ENCODE measurements around the gene TEX26. TPM values are rescaled to one million over a fixed set of nuclear protein-coding genes. Genes with fewer than 3 reads are reported as not detected.

The TEX26 gene
- total RNA-seq, 1 donor from 2014 or later: not detected

- DNase-seq (ENCODE audit: missing footprints) (no peak), ATAC-seq (no peak)
- intact Hi-C loops (cut with DNase I): no loop called here
Observed at GRCh38 chr13:31001647-31002046, 69.2 kb downstream of the TEX26 start.

- no peak for ATAC-seq
- no peak for DNase-seq (ENCODE audit: missing footprints)
- intact Hi-C loops (cut with DNase I): no loop called here
Observed at GRCh38 chr13:31005066-31005465, 72.6 kb downstream of the TEX26 start.

DNA sequence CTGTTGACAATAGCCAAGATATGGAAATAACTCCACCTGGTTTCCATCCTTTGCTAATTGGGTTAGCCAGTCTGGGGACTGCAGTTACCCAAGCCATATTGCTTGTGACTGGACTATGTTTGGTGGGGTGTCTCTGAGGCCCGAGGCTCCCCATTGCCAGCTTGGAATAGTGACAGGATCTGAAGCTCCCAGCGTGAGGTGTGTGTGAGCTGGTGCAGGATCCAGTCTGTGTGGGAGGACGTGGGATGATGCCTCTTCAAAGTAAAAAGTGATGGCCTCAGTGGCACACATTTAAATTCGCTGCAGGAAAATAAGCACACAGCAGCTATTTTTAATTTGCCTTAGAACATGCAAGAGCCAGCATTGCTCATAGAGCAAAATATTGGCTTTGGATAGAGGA, 75.0 kb downstream of the TEX26 start:
- ATAC-seq: no peak
- intact Hi-C loops (cut with DNase I): no loop called here
- DNase-seq (ENCODE audit: missing footprints): no peak

GRCh38 chr13:31008400-31009115, 76.1 kb downstream of the TEX26 start:
- ATAC-seq: no peak
- no peak for DNase-seq (ENCODE audit: missing footprints)
- intact Hi-C loops (cut with DNase I): no loop called here

DNA sequence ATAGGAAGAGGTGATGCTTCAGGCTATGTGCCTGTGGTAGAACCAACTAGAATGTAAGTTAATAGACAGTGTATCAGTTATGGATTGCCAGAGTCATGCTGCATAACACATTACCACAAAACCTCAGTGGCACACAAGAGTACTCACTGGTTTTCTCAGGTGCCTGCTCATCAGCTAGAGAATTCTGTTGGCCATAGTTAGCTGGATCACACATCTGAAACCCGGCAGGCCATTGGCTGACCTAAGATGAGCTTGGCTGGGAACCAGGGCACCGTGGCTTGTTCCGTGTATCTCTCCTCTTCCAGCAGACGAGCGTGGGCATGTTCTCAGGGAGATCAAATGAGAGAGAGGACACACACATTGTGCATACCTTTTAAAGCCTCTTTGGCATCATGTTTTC, 76.7 kb downstream of the TEX26 start:
- no peak for ATAC-seq
- DNase-seq (ENCODE audit: missing footprints): no peak
- intact Hi-C loops (cut with DNase I): no loop called here

GRCh38 chr13:31010296-31010695, 77.8 kb downstream of the TEX26 start:
- intact Hi-C loops (cut with DNase I): no loop called here

DNA sequence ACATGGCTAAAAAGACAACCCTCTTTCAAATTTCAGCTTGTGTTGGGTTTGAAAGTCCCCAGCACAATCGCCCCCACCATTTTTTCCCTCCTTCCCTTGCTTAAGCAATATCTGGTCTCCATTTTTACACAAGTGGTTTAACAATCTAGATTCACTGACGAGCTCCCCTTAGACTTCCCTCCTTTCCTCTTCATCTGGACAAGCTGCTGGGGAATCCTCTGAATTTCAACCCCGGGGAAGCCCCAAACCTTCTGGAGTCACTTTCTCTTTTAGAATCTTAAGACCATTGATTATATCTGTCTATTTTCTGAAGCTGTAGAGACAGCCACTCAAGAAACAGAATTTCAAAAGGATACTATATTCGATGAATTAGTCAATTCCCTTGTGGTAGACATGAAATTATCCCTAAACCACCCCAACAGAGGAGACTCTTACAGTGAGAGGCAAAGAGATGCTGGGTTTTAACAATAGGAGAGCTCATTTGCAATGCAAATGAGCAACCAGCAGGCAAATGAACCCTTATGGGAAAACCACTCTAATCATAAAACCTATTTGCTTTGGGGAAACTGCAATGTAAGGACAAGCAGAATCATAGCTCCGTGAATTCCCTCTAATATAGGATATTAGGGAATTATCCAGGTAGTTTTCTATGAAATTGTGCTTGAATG, 78.9 kb downstream of the TEX26 start:
- DNase-seq (ENCODE audit: missing footprints) (no peak), ATAC-seq (no peak)
- intact Hi-C loops (cut with DNase I): no loop called here

More at GRCh38 chr13:31010296-31010695, 77.8 kb downstream of the TEX26 start:
- DNase-seq (ENCODE audit: missing footprints): no peak
- ATAC-seq: no peak

GRCh38 chr13:31011901-31012654, 79.6 kb downstream of the TEX26 start:
- DNase-seq (ENCODE audit: missing footprints) (no peak), ATAC-seq (no peak)
- intact Hi-C loops (cut with DNase I): no loop called here

GRCh38 chr13:31012655-31013024, 80.2 kb downstream of the TEX26 start:
- DNase-seq (ENCODE audit: missing footprints) (no peak), ATAC-seq (no peak)
- intact Hi-C loops (cut with DNase I): no loop called here

DNA sequence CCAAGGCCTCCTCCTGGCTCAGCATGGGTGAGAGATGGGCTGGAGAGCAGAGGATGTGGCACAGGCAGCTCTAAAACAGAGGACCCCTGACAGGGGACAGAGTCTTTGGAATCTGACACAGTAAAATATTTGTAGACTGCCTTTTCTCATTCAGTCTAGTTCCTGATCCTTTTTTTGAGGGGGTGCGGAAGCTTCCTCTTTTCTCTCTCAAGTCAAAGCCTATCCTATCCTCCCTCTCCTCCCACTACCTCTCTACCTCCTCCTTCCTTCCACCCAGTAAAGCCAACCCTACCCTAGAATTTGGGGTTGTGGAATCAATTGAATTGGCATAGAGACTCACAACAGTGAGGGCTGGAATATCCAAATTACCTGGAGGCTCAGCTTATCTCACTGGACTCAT, 82.0 kb downstream of the TEX26 start:
- intact Hi-C loops (cut with DNase I): no loop called here
- DNase-seq (ENCODE audit: missing footprints) (no peak), ATAC-seq (no peak)

- DNase-seq (ENCODE audit: missing footprints): no peak
- ATAC-seq: no peak
- intact Hi-C loops (cut with DNase I): no loop called here
Observed at GRCh38 chr13:31015199-31015598, 82.7 kb downstream of the TEX26 start.

DNA sequence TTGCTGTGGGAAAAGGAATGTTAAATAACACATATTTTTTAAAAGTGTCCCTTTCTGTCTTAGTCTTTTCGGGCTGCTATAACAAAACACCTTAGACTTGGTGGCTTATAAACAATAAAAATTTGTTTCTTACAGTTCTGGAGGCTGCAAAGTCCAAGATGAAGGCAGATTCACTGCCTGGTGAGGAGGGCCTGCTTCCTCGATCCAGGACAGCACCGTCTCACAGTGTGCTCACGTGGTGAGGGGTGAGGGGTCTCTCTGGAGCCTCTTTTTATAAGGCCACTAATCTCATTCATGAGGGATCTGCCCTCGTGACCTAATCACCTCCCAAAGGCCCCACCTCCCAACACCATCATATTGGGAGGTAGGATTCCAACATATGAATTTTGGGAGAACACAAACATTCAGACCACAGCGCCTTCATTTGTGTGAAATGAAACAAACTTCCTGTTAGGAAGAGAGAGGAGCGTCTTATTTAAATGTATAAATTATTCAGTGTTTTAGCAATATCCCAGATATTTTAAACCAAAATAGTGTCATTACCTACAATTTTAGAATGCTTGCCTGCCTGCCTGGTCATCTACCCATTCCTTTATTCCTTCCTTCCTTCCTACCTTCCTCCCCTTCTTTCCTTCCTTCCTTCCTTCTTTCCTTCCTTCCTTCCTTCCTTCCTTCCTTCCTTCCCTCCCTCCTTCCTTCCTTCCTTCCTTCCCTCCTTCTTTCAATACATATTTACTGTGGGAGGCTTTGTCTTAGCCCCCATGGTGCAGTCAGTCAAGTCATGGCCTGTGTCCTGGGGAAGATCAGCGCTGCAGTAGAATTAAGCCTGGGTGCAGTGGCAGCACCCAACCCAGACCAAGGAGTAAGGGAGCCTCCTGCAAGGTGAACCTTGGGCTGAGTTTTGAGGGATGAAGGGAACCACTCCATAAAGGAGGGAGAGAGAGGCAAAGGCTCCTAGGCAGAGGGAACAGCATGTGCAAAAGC, 84.2 kb downstream of the TEX26 start:
- intact Hi-C loops (cut with DNase I): no loop called here
- ATAC-seq: no peak
- no peak for DNase-seq (ENCODE audit: missing footprints)

- DNase-seq (ENCODE audit: missing footprints) (no peak), ATAC-seq (no peak)
- intact Hi-C loops (cut with DNase I): no loop called here
Observed at GRCh38 chr13:31018511-31018910, 86.1 kb downstream of the TEX26 start.

DNA sequence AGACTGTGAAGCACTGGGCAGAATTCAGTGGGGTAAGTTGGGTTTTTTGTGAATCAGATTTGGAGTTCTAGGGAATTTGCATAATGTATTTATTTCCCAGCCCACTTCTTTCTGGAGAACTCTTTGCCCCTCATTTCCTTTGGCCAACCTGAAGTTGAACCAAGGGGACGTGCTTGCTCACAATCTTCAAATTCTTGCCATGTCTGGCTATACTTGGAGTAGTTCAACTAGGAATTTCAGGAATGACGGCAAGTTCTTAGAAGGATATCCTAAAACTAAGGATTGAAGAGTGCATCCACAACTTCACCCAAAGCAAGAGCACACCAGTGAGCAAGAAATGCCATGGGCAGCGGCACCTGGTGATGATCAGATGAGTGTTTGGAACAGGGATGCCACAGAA, 88.5 kb downstream of the TEX26 start:
- ATAC-seq: no peak

DNA sequence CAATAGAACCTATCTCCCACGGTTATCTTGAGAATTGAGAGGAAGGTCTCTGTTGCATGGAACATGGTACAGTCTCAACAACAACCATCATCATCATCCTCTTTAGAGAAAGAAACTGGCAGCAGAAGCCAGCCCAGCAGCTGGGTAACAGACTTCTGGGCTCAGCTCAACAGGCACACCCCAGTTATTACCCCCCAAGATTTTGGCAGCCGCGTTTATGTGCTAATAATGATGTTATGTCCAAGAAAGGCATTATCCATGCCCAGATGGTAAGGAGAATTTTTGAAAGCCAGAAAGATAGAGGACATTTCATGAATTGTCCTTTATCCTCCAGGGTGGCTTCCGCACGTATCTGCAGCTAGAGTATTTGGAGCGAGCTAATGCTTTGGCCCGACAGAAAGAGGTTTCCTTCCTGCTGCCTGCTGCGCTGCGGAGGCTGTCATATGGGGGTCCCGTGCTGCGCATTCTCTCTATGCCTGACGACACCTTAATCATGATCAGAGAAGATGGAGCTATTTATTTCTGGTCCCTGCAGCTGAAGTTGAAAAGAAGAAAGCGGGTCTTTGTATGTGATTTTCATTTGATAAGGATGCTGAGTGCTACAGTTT, 89.9 kb downstream of the TEX26 start:
- intact Hi-C loops (cut with DNase I): no loop called here
- ATAC-seq: no peak
- DNase-seq (ENCODE audit: missing footprints): no peak

More for the DNA sequence above, 88.5 kb downstream of the TEX26 start:
- no peak for DNase-seq (ENCODE audit: missing footprints)
- intact Hi-C loops (cut with DNase I): no loop called here

DNA sequence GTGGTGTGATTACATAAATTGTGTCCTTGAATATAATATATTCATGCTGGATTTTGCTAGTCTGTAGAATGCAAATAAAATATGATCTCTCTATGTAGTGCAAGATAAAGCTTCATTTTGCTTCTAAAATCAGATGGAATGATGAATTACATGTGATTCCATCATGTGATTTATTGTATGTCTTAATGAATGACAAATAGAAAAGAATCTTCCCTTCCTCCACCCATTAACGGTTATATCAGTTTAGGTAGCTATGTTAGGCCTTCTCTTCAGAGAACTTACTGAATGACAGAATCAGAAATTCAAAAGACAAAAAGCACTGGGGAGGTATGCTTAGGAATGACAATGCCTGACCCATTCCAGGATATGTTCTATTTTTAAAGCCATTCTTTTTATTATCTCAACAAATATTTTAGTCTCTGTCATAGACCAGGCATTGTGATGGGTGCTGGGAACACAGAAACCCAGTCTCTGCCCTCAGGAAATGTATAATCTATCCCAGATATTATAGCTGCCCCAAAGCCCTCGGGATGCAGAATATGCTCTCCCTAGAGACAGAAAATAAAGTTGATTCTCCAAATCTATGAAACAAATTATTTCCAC, 90.6 kb downstream of the TEX26 start:
- intact Hi-C loops (cut with DNase I): no loop called here
- DNase-seq (ENCODE audit: missing footprints) (no peak), ATAC-seq (no peak)
